Mesothelial cell of epicardium (in vitro differentiated cells): ENCODE measurements around the gene AUH. TPM values are rescaled to one million over a fixed set of nuclear protein-coding genes. Genes with fewer than 3 reads are reported as not detected.

Source experiments
- DNase-seq, 2 experiments: peaks; one replicate each; pipeline ENCODE4 v3.0.0; 2021; ENCODE audit warnings: low spot score in 2 of 2; ENCODE audit not compliant: unreplicated experiment in 2 of 2
- H3K27ac Mint-ChIP-seq: 2 replicates; pipeline ENCODE4 v1.8.0; 2021; ENCODE audit warnings: mixed read lengths
- H3K27me3 Mint-ChIP-seq: 2 replicates; pipeline ENCODE4 v1.8.0; 2021; ENCODE audit warnings: low read depth, mixed read lengths
- H3K36me3 Mint-ChIP-seq: 2 replicates; pipeline ENCODE4 v1.8.0; 2021; ENCODE audit warnings: mixed read lengths
- H3K4me1 Mint-ChIP-seq: 2 replicates; pipeline ENCODE4 v1.8.0; 2021; ENCODE audit warnings: mixed read lengths
- H3K4me3 Mint-ChIP-seq: 2 replicates; pipeline ENCODE4 v1.8.0; 2021; ENCODE audit warnings: mild to moderate bottlenecking, moderate library complexity, mixed read lengths
- H3K9me3 Mint-ChIP-seq: 2 replicates; pipeline ENCODE4 v1.8.0; 2021; ENCODE audit warnings: mixed read lengths
- total RNA-seq: library from RNA; stranded (reverse); gene quantifications from 3 replicates; pipeline ENCODE4 v1.2.1, GENCODE V29; 2021
- TF ChIP-seq, protein P1 (sequence below): fragments of 200-600 bp; sonication (generic); IDR thresholded peaks from one replicate; pipeline ENCODE4 v1.5.0; 2021; ENCODE audit warnings: antibody characterized with exemption; ENCODE audit not compliant: unreplicated experiment

The AUH gene
- total RNA-seq, 1 donor from 2014 or later: 24.8 TPM

DNA sequence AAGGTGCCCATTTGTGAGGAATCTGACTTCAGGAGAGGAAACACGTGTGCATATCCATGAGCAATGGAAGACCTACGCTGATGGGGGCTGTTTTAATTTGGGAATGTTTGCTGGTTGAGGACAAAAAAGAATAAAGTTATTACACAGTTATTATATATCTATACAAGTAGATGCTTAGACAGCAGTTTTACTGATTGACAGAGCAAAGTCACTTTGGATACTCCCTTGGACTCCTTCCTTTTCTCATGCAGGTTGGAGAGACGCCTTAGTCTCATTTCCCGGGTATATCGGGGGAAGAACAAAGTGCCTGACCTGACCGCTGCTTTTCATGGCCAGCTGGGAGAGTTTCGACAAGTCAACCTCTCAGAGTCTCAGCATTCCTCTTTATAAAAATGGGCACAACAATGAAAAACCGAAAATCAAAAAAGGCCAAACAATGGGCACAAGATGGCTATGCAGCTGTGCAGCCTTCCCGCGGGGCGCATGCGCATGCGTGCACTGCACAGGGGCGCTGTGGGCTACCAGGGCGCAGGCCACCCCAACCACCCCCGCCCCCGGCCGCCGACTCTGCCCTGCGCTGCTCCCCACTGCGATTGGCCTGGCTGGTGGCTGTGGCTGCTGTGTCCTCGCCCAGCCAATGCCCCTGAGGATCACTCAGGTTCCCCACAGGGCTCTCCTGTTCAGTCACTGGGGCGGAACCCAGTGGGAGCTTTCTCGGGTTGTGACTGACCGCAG lies 43.8 kb upstream of the AUH start:
- H3K4me1 Mint-ChIP-seq: peaks cover 4% of the 10 kb centered on the region

DNA sequence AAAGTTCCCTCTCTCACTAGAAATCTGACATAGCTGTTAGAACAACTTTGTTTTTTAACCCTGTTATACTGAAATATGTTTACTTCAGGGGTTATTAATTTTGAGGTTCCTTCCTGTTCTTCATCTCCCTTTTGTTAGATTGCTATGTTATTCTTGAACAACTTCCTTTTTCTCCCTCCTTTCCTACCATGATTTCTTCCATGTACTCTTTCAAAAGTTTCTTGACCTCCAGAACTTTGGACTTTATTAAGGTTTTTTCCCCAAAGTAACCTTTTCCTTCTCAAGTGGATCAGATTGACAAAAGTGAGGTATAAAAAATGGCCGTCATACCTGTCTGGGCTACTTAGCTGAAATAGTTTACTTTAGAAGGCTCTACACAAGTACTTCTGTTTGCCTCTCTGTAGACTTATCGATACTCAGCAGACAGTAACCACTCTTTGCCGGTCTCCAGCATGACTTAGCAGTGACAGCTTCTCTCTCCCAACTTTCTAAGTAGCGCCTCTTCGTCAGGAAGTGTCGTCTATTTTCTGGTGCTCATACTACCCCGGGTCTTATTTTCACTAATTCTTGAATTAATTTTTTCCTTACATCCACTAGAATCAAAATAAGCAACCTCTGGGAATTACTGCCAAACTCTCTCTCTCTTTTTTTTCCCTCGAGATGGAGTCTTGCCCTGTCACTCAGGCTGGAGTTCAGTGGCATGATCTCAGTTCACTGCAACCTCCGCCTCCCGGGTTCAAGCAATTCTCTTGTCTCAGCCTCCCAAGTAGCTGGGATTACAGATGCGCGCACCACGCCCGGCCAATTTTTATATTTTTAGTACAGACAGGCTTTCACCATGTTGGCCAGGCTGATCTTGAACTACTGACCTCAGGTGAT lies 42.2 kb upstream of the AUH start:
- peaks cover 18% of the 10 kb centered on the region for H3K36me3 Mint-ChIP-seq
- H3K27me3 Mint-ChIP-seq: no peaks in the 10 kb centered on the region
- H3K27ac Mint-ChIP-seq: no peak overlapping the region
- TF ChIP-seq, protein P1, sequence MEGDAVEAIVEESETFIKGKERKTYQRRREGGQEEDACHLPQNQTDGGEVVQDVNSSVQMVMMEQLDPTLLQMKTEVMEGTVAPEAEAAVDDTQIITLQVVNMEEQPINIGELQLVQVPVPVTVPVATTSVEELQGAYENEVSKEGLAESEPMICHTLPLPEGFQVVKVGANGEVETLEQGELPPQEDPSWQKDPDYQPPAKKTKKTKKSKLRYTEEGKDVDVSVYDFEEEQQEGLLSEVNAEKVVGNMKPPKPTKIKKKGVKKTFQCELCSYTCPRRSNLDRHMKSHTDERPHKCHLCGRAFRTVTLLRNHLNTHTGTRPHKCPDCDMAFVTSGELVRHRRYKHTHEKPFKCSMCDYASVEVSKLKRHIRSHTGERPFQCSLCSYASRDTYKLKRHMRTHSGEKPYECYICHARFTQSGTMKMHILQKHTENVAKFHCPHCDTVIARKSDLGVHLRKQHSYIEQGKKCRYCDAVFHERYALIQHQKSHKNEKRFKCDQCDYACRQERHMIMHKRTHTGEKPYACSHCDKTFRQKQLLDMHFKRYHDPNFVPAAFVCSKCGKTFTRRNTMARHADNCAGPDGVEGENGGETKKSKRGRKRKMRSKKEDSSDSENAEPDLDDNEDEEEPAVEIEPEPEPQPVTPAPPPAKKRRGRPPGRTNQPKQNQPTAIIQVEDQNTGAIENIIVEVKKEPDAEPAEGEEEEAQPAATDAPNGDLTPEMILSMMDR: no peak
- H3K9me3 Mint-ChIP-seq: peaks cover 4% of the 10 kb centered on the region
- H3K4me1 Mint-ChIP-seq: no peaks in the 10 kb centered on the region
- no peak for DNase-seq
- no peak overlapping the region for H3K4me3 Mint-ChIP-seq

More for the DNA sequence above, 43.8 kb upstream of the AUH start:
- TF ChIP-seq, protein P1: no peak
- H3K27me3 Mint-ChIP-seq: no peaks in the 10 kb centered on the region
- H3K36me3 Mint-ChIP-seq: peaks cover 31% of the 10 kb centered on the region
- H3K9me3 Mint-ChIP-seq: peaks cover 4% of the 10 kb centered on the region
- no peak overlapping the region for H3K4me3 Mint-ChIP-seq
- no peak for DNase-seq
- H3K27ac Mint-ChIP-seq: no peak overlapping the region

GRCh38 chr9:91398926-91399325 lies 37.2 kb upstream of the AUH start:
- Mint-ChIP-seq H3K4me1 (peaks cover 6% of the 10 kb centered on the region), H3K27ac (no peak overlapping the region)
- no peak for DNase-seq

DNA sequence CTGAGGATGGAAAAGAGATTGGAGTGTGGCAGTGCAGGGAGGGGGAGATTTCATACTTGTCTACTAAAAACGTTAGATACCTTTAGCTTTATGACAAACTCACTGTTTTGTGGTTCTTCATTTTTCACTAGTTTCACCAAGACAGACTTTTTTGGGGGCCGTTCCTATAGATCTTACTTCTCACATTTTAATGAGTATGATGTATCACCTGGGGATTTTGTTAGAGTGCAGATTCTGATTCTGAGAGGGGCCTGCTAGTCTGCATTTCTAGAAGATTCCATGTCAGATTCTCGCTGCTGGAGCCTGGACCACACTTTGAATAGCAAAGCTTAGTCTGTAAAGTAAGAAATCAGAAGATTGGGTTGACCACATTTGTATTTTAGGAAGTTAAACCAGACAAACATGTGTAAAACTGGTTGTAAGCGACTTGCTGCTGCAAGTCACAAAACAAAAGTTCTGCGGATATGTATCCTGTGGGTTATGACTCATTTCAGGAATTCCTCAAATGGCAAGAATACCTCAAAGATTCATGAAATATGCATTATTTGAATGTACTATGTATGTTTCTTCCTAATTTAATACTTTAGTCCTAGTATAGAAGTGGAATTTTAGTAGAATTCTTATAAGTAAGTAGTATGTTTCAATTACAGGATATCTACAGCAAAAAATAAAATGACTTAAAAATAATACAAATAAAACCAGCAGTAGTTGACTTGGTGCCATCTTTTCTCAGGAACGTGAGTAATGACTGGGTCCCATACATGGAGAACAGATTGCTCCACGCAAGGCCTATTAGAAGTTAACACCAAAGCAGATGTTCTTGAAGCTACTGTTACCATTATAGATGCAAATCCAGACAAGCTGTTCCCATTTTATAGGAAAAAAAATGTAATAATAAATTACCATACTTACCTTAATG lies 34.1 kb upstream of the AUH start:
- no peaks in the 10 kb centered on the region for H3K27me3 Mint-ChIP-seq
- H3K9me3 Mint-ChIP-seq: no peaks in the 10 kb centered on the region
- H3K4me1 Mint-ChIP-seq: peaks cover 6% of the 10 kb centered on the region
- no peak overlapping the region for H3K27ac Mint-ChIP-seq
- no peak for DNase-seq
- no peak overlapping the region for H3K4me3 Mint-ChIP-seq
- TF ChIP-seq, protein P1: no peak
- no peaks in the 10 kb centered on the region for H3K36me3 Mint-ChIP-seq

More at GRCh38 chr9:91398926-91399325, 37.2 kb upstream of the AUH start:
- Mint-ChIP-seq H3K36me3 (no peaks in the 10 kb centered on the region), H3K9me3 (no peaks in the 10 kb centered on the region), H3K4me3 (no peak overlapping the region), H3K27me3 (no peaks in the 10 kb centered on the region)
- TF ChIP-seq, protein P1: no peak

GRCh38 chr9:91395106-91395552 lies 33.4 kb upstream of the AUH start:
- H3K36me3 Mint-ChIP-seq: no peaks in the 10 kb centered on the region
- H3K27ac Mint-ChIP-seq: no peak overlapping the region
- H3K9me3 Mint-ChIP-seq: no peaks in the 10 kb centered on the region
- H3K4me1 Mint-ChIP-seq: peaks cover 6% of the 10 kb centered on the region
- H3K27me3 Mint-ChIP-seq: no peaks in the 10 kb centered on the region
- no peak for DNase-seq
- TF ChIP-seq, protein P1: no peak
- no peak overlapping the region for H3K4me3 Mint-ChIP-seq
